ENCODE measurements around the gene CTNND2.

The CTNND2 gene

GRCh38 chr5:11510889-11511288 is 393.4 kb downstream of the CTNND2 start:
- DNase-seq = no peak

- DNase-seq = no peak
These were observed 394.5 kb downstream of the CTNND2 start for GRCh38 chr5:11509793-11510192.

GRCh38 chr5:11507156-11507910 is 396.9 kb downstream of the CTNND2 start:
- no peak for DNase-seq

- no peak for DNase-seq
These were observed 399.4 kb downstream of the CTNND2 start for GRCh38 chr5:11504886-11505193.

GRCh38 chr5:11504065-11504885 is 400.0 kb downstream of the CTNND2 start:
- no peak for DNase-seq

GRCh38 chr5:11502783-11503182 is 401.5 kb downstream of the CTNND2 start:
- DNase-seq = no peak

GRCh38 chr5:11497651-11498050 is 406.6 kb downstream of the CTNND2 start:
- DNase-seq = no peak

- DNase-seq = no peak
These were observed 408.0 kb downstream of the CTNND2 start for GRCh38 chr5:11496137-11496719.

- no peak for DNase-seq
These were observed 409.9 kb downstream of the CTNND2 start for GRCh38 chr5:11494340-11494739.

- no peak for DNase-seq
These were observed 412.7 kb downstream of the CTNND2 start for GRCh38 chr5:11491404-11492075.

GRCh38 chr5:11483630-11484029 is 420.6 kb downstream of the CTNND2 start:
- no peak for DNase-seq

GRCh38 chr5:11482011-11482410 is 422.2 kb downstream of the CTNND2 start:
- no peak for DNase-seq

- DNase-seq = no peak
These were observed 426.5 kb downstream of the CTNND2 start for GRCh38 chr5:11477786-11478185.

GRCh38 chr5:11476866-11477265 is 427.4 kb downstream of the CTNND2 start:
- DNase-seq = no peak

GRCh38 chr5:11468334-11469039 is 435.8 kb downstream of the CTNND2 start:
- no peak for DNase-seq

GRCh38 chr5:11467588-11467987 is 436.7 kb downstream of the CTNND2 start:
- no peak for DNase-seq

- DNase-seq = no peak
These were observed 444.5 kb downstream of the CTNND2 start for GRCh38 chr5:11459716-11460115.

- DNase-seq = no peak
These were observed 448.7 kb downstream of the CTNND2 start for GRCh38 chr5:11455505-11455904.

- DNase-seq = no peak
These were observed 451.4 kb downstream of the CTNND2 start for GRCh38 chr5:11452852-11453251.

- DNase-seq = no peak
These were observed 454.3 kb downstream of the CTNND2 start for GRCh38 chr5:11449966-11450365.

GRCh38 chr5:11449217-11449616 is 455.0 kb downstream of the CTNND2 start:
- no peak for DNase-seq

GRCh38 chr5:11443831-11444230 is 460.4 kb downstream of the CTNND2 start:
- DNase-seq = no peak

GRCh38 chr5:11432116-11432515 is 472.1 kb downstream of the CTNND2 start:
- DNase-seq = no peak
